Middle frontal gyrus (tissue), 1 donor: ENCODE measurements around the gene CAMK2N1.
"Not testable (repeated sequence)": the region's sequence is repeated elsewhere in the genome, so short reads cannot be mapped to it uniquely, and the experiment has no call there.

Experiments used
- DNase-seq: peaks from one replicate; pipeline ENCODE4 v3.0.0-alpha.2; 2015; ENCODE audit warnings: low spot score; ENCODE audit errors: extremely low spot score

Gene CAMK2N1

GRCh38 chr1:20485527-20486456, at the start of gene CAMK2N1:
Gene CAMK2N1, minus strand, starts transcription at chr1:20486210. Its CDS starts 831 bp downstream, at chr1:20485379.
- peak; percentile 81 for DNase-seq

GRCh38 chr1:20534659-20535417, 48.8 kb upstream of the CAMK2N1 start:
- no peak for DNase-seq

GRCh38 chr1:20533635-20534034, 47.6 kb upstream of the CAMK2N1 start:
- DNase-seq = no peak

DNA sequence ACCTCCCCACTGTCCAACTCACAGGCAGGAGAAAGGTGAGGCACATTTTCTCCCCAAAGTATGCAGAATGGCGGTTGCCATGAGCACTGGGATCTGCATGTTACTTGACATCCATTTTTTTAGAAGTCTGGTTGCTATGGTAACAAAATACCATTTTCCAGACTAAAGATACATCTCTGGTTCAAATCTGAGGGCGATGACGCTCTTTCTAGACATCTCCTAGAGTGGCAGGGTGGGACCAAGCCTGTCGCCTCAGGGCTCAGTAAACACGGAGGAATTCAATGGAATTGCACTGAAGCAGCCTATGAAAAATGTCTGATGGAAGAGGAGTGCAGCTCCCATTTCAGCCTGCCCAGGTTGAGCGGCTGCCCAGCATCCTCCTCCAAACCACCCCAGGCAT, 44.9 kb upstream of the CAMK2N1 start:
- DNase-seq = no peak

DNA sequence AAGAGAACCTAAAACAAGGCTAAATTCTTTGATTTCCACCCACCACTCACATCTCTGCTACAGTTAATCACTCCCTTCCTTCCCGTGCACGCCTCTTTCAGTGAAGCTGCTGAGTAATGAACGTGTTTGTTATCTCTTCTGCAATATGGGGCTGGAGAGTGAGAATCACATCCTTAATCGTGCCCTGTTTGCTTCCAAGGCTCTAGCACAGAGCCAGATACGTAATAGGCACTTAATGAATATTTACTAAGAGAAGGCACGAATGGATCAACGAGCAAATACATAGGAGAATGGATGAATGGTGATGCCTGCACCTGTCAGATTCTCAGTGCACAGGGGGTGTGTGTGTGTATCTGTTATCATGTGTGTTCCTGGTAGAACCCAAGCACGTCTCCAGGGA, 44.3 kb upstream of the CAMK2N1 start:
- DNase-seq = no peak

DNA sequence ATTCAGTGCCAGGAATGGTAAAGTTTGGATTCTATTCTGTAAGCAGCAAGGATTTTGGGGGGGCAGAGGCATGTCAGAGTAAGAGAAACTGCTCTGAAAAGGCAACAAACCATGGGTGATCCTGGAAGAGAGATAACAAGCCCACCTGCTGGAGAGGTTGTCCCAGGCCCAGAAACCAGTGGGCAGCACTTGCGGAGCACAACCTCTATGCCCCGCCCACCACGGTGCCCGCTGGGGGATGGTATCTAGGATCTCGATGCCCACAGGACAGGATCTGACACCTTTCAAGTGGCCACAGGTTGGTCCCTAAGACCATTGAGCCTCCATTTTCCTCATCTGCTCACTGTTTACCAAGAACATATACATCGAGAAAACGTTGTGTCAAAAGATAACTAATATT, 42.2 kb upstream of the CAMK2N1 start:
- no peak for DNase-seq

GRCh38 chr1:20526267-20526666, 40.3 kb upstream of the CAMK2N1 start:
- DNase-seq = no peak

DNA sequence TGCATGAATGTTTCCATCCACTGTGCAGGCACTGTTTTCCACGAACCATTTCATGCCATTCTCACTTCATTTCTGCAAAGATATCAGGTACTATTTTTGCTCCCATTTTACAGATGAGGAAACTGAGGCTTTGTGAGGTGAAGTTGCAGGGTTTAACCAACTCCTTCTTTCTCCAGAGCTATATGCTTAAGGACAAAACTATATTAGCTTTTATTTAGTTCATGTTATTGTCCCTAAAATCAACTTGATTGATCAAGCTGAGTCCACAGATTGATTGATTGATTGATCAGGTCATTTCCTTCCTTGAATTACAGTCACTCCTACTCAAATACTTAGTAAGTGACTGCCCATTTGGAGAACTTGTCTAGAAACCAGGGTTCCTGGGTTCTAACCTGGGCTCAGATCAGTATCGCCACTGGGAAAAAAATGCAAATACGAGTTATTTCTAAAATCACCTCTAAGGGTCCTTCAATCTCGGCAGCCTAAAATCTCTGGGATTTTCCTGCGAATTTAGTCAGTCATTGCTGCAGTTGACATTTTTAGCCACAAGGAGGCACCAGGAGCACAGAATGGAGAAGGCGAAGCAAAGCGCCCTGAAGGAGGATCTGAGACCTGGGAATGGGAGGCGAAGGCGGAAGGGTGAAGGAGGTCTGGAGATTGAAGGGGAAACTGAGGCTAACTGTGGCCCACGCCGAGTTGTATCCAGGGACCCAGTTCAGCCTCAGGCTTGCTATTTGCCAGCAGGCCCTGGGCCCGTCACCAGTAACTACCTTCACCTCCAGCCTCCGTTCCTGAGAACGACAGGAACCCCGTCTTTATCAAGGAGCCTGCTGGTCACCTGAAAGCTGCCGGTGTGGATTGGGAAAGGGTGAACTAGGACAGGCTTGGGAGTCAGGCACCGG, 36.2 kb upstream of the CAMK2N1 start:
- DNase-seq = peak; percentile 51

GRCh38 chr1:20519609-20520262, 33.7 kb upstream of the CAMK2N1 start:
- DNase-seq = not testable (repeated sequence)

GRCh38 chr1:20511518-20512428, 25.8 kb upstream of the CAMK2N1 start:
- DNase-seq = no peak

GRCh38 chr1:20508411-20508771, 22.4 kb upstream of the CAMK2N1 start:
- no peak for DNase-seq

- peak; percentile 86 for DNase-seq
Observed at GRCh38 chr1:20507564-20508410, 21.8 kb upstream of the CAMK2N1 start, which contains the start of gene MUL1. Gene MUL1, minus strand, starts transcription at chr1:20508151. Its CDS starts 127 bp downstream, at chr1:20508024.

- DNase-seq = no peak
Observed at GRCh38 chr1:20507248-20507563, 21.2 kb upstream of the CAMK2N1 start.

DNA sequence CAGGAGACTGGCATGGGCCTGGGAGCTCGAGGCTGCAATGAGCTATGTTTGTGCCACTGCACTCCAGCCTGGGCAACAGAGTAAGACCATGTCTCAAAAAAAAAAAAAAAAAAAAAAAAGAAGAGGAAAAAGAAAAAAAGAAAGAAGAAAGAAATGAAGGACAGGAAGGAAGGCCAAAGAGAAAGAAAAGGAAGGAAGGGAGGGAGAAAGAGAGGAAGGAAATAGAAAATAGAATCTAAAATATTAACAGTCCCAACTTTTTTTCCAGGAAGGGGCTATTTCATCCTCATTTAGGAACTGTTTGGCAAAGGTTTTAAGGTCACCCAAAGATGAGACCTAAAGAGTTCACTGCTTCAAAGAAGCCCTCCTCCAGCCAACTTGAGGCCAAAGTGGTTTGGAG, 19.5 kb upstream of the CAMK2N1 start:
- no peak for DNase-seq

DNA sequence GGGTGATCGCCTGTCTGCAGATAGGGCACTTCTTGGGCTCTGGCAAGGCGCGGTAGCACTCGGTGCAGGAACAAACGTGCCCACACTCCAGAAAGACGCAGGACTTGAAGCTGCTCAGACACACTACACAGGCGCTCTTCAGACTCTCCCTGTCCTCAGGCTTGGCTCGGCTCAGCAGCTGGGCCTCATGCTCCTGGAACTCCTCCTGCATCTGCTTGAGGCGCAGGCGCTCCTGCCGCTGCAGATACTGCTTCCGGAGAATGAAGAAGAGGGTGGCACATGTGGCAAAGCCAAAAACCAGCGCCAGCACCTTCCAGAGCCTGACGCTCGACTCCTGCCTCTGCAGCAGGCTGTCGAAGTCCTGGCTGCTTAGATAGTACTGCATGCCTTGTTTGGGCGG, 14.7 kb upstream of the CAMK2N1 start:
- DNase-seq = no peak

DNA sequence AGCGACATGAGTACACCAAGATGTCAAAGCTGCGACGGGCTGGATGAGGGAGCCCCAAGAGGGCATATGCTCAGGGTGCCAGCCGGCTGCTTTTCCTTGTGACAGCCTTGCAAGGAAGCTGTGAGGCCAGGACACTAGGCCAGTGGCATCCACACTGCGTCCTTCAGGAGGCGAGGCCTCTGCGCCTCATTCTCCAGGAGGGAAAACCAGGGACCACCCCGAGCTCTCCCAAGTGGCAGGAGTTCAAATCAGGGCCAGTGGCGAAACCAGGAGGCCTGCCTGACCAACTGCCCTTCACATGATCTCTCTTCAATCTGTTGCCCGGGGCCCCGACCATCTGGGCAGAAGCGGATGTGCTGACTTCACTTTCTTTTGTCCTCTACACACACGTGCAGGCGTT, 13.7 kb upstream of the CAMK2N1 start:
- no peak for DNase-seq

- no peak for DNase-seq
Observed at GRCh38 chr1:20499105-20499504, 13.1 kb upstream of the CAMK2N1 start.

GRCh38 chr1:20498116-20498515, 12.1 kb upstream of the CAMK2N1 start:
- no peak for DNase-seq

- no peak for DNase-seq
Observed at GRCh38 chr1:20497506-20497905, 11.5 kb upstream of the CAMK2N1 start.
